Cardiac muscle cell (in vitro differentiated cells and primary cell): ENCODE data around the gene STARD5. TPM values are rescaled to one million over a fixed set of nuclear protein-coding genes. Genes with fewer than 3 reads are reported as not detected.
A peak's percentile ranks its signal among the peaks of the same experiment; 100 is the strongest.

Experiments
- DNase-seq, 2 donors: peaks; one replicate each; pipeline versions ENCODE4 v3.0.0 to v3.0.0-alpha.2; 2010 to 2017; ENCODE audit warnings: low read depth in 1 of 2, low spot score in 1 of 2
- H3K27ac ChIP-seq: fragments of 200-600 bp; sonication (generic); 2 replicates; pipeline ENCODE4 v1.5.1; 2016
- H3K27me3 ChIP-seq: fragments of 200-600 bp; sonication (generic); 2 replicates; pipeline ENCODE4 v1.6.0; 2016; ENCODE audit warnings: control low read depth
- H3K36me3 ChIP-seq: fragments of 200-600 bp; sonication (generic); 2 replicates; pipeline ENCODE4 v1.5.1; 2016; ENCODE audit warnings: control low read depth
- H3K4me1 ChIP-seq: fragments of 200-600 bp; sonication (generic); 2 replicates; pipeline ENCODE4 v1.8.1; 2017; ENCODE audit warnings: low read depth, mild to moderate bottlenecking, mixed run types
- H3K4me3 ChIP-seq: fragments of 200-600 bp; sonication (generic); 2 replicates; pipeline ENCODE4 v1.5.1; 2016; ENCODE audit warnings: mild to moderate bottlenecking
- H3K9me3 ChIP-seq: fragments of 200-600 bp; sonication (generic); 2 replicates; pipeline ENCODE4 v1.5.1; 2017; ENCODE audit warnings: low read depth, mild to moderate bottlenecking, control low read depth
- polyA plus RNA-seq: library from polyadenylated mRNA; unstranded; fragments of >200 nt; fragmentation: Nextera tagmentation; extraction: Ambion mirVana; gene quantifications from 2 replicates; pipeline ENCODE4 v1.2.1, GENCODE V29; 2016
- total RNA-seq: library from RNA; depleted of rRNA; stranded (reverse); fragments of >200 nt; gene quantifications from 2 replicates; pipeline ENCODE4 v1.2.3, GENCODE V29; 2016
- TF ChIP-seq, protein P1 (sequence below): IDR thresholded peaks from 2 replicates; pipeline ENCODE4 v1.5.1; 2012; ENCODE audit warnings: low read depth, mild to moderate bottlenecking, low read length

STARD5 gene
- total and polyA plus RNA-seq, 2 experiments from 2014 or later = 2.1 to 2.2 TPM

GRCh38 chr15:81281456-81281735 is 42.5 kb downstream of the STARD5 start:
- no peaks in the 10 kb centered on the region for H3K4me1 ChIP-seq
- H3K27me3 ChIP-seq = no peaks in the 10 kb centered on the region
- DNase-seq = no peak
- no peak overlapping the region for H3K27ac ChIP-seq
- H3K36me3 ChIP-seq = no peaks in the 10 kb centered on the region
- no peaks in the 10 kb centered on the region for H3K9me3 ChIP-seq
- no peak overlapping the region for H3K4me3 ChIP-seq
- TF ChIP-seq, protein P1, sequence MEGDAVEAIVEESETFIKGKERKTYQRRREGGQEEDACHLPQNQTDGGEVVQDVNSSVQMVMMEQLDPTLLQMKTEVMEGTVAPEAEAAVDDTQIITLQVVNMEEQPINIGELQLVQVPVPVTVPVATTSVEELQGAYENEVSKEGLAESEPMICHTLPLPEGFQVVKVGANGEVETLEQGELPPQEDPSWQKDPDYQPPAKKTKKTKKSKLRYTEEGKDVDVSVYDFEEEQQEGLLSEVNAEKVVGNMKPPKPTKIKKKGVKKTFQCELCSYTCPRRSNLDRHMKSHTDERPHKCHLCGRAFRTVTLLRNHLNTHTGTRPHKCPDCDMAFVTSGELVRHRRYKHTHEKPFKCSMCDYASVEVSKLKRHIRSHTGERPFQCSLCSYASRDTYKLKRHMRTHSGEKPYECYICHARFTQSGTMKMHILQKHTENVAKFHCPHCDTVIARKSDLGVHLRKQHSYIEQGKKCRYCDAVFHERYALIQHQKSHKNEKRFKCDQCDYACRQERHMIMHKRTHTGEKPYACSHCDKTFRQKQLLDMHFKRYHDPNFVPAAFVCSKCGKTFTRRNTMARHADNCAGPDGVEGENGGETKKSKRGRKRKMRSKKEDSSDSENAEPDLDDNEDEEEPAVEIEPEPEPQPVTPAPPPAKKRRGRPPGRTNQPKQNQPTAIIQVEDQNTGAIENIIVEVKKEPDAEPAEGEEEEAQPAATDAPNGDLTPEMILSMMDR = no peak

DNA sequence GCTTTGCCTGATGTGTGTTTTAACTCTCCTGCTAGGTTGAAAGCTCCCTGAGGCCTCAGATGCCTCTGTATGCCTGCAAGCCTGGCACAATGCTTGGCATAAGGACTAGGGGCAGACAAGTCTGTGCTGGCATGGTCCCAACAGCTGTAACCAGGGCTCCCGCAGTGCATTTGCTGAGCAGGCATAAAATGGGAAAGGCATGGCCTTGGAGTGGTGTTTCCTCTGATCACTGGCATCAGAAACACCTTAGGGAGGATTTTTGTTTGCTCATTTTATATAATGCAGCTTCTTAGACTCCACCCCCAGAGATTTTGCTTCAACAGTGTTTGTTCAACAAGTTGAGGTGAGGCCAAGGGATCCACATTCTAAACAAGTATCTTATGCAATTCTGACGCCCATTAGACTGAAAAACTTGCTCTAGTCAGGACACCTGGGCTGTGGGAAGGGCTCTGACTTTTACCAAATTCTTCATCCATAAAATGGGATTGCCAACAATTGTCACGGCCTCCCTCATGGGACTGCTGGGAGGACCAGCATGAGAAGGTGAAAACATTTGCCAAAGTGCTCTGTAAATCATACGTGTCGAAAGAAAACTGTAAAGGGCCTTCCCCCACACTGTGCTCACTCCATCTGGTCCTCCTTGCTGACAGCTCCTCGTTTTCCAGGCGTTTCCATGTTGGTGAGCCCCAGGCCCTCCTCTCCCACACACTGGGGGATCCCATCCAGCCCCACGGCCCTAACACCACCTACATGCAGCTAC is 43.1 kb downstream of the STARD5 start:
- Histone ChIP-seq H3K27me3 (no peaks in the 10 kb centered on the region), H3K4me3 (no peak overlapping the region), H3K27ac (no peak overlapping the region), H3K36me3 (no peaks in the 10 kb centered on the region), H3K9me3 (no peaks in the 10 kb centered on the region), H3K4me1 (no peaks in the 10 kb centered on the region)
- TF ChIP-seq, protein P1 = no peak
- no peak for DNase-seq

GRCh38 chr15:81279621-81280485 is 44.1 kb downstream of the STARD5 start:
- peak in 1 of 2 donors; percentile 38 for DNase-seq

DNA sequence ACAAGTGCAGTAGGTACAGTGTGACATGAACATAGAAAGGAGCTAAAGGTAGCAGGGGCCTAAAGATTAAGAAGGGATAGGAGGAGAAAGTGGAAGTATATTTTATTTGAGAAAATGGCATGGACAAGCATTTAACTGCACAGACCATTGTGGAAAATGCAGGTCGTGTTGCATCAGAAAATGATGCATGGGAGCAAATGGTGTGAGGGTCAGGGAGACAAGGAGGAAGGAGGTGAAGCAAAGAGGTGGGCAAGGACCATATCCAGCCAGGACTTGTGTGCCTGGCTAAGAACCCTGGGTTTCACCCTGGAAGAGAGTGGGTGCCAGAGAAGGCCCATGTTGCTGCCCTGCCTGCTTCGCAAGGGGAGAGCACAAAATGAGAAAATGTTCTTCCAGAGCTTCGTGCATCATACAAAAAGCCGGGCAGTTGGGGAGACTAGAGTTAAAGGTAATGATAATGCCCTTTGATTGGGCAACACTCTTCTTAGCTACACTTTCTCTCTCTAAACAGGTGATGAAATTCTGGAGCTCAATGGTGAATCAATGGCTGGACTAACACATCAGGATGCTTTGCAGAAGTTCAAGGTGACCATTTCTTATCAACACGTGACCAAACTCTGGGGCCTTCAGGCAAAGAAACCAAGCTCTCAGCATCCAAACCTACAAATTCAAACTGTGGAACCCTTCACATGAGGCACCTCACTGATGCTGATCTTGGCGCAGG is 45.5 kb downstream of the STARD5 start:
- Histone ChIP-seq H3K9me3 (no peaks in the 10 kb centered on the region), H3K4me1 (no peaks in the 10 kb centered on the region), H3K27ac (no peak overlapping the region), H3K36me3 (no peaks in the 10 kb centered on the region), H3K27me3 (no peaks in the 10 kb centered on the region), H3K4me3 (no peak overlapping the region)
- no peak for DNase-seq
- TF ChIP-seq, protein P1 = no peak

More at GRCh38 chr15:81279621-81280485, 44.1 kb downstream of the STARD5 start:
- TF ChIP-seq, protein P1 = no peak
- H3K27me3 ChIP-seq = no peaks in the 10 kb centered on the region
- no peak overlapping the region for H3K27ac ChIP-seq
- H3K36me3 ChIP-seq = no peaks in the 10 kb centered on the region
- no peaks in the 10 kb centered on the region for H3K4me1 ChIP-seq
- H3K4me3 ChIP-seq = no peak overlapping the region
- H3K9me3 ChIP-seq = no peaks in the 10 kb centered on the region

GRCh38 chr15:81277851-81278250 is 46.1 kb downstream of the STARD5 start:
- H3K4me1 ChIP-seq = no peaks in the 10 kb centered on the region
- H3K27me3 ChIP-seq = no peaks in the 10 kb centered on the region
- H3K27ac ChIP-seq = no peak overlapping the region
- H3K9me3 ChIP-seq = no peaks in the 10 kb centered on the region
- DNase-seq = no peak
- H3K4me3 ChIP-seq = no peak overlapping the region
- no peaks in the 10 kb centered on the region for H3K36me3 ChIP-seq
- TF ChIP-seq, protein P1 = no peak
